LNCaP clone FGC (cell line): ENCODE measurements around the gene CRNKL1.

Experiments used
- DNase-seq: peaks from one replicate; pipeline ENCODE4 v3.0.0-alpha.2; 2011; ENCODE audit warnings: low read depth
- H3K4me3 ChIP-seq: 2 replicates; pipeline ENCODE4 v1.5.1; 2011; ENCODE audit warnings: mild to moderate bottlenecking, low read depth, low read length, control low read depth
- CTCF ChIP-seq: IDR thresholded peaks from 2 replicates; pipeline ENCODE4 v1.5.1; 2012; ENCODE audit warnings: mild to moderate bottlenecking; ENCODE audit not compliant: control insufficient read depth, insufficient read depth; ENCODE audit errors: extremely low read depth

The CRNKL1 gene

DNA sequence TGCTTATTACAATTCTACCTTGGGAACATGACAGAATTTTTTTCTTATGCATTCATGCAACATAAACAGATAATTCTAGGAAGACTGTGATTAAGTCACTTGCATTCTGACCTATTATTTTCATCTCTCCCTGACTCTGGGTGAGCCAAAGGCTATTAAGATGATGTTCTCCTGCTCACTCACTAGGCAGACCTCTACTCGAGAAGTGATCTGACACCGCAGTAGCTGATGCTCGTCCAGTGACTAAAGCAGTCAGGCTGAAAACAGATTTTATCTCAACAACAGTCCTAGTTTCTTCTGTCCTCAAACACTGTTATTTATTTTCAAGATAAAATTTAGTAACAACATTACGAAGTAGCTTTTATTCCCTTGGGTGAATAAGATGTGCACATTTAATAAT, 17.8 kb downstream of the CRNKL1 start:
- no peak overlapping the region for H3K4me3 ChIP-seq
- TF ChIP-seq CTCF: no peak
- no peak for DNase-seq

GRCh38 chr20:20031790-20032189, 20.5 kb downstream of the CRNKL1 start:
- no peak for TF ChIP-seq CTCF
- no peak for DNase-seq
- H3K4me3 ChIP-seq: no peak overlapping the region

- no peak overlapping the region for H3K4me3 ChIP-seq
- DNase-seq: no peak
- no peak for TF ChIP-seq CTCF
These were observed 25.0 kb downstream of the CRNKL1 start for GRCh38 chr20:20027284-20027683.

GRCh38 chr20:20024942-20025341, 27.3 kb downstream of the CRNKL1 start:
- no peak for TF ChIP-seq CTCF
- no peak overlapping the region for H3K4me3 ChIP-seq
- DNase-seq: no peak

DNA sequence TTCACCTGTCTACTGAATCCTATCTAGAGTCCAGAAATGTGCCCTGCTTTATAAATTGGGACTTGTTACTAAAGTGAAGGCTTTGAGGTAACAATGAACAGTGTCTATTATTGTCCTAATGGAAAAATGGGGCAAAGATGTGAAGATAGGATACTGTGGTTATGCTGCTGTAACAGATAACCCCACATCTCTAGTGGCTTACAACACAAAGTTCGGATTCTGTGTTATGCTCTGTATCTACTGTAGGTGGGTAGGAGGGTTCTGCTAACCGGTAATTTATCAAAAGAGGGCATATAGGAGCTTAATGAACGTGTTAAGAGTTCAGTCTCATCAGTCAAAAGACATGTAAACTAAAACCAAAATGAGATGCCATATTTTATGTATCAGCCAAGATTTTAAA, 28.9 kb downstream of the CRNKL1 start:
- no peak overlapping the region for H3K4me3 ChIP-seq
- DNase-seq: no peak
- no peak for TF ChIP-seq CTCF

DNA sequence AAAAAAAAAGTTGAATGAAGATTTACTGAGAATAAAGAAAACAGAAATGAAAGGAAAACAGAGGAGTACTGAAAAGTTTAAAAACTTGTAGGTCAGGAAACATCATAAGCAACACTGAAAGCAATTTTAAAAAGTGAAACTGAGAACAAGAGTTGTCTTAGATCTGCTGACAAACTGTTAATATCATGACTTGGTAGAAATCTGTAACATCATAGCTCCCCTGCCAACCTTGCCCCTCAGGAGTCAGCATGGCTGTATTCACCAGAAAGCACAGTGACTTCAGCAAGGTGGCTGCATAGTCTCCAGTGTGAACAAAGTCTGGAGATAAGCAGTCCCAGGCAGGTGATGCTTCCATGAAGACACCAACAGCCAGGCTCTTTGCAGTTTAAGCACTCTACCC, 29.8 kb downstream of the CRNKL1 start:
- TF ChIP-seq CTCF: no peak
- no peak for DNase-seq
- no peak overlapping the region for H3K4me3 ChIP-seq

DNA sequence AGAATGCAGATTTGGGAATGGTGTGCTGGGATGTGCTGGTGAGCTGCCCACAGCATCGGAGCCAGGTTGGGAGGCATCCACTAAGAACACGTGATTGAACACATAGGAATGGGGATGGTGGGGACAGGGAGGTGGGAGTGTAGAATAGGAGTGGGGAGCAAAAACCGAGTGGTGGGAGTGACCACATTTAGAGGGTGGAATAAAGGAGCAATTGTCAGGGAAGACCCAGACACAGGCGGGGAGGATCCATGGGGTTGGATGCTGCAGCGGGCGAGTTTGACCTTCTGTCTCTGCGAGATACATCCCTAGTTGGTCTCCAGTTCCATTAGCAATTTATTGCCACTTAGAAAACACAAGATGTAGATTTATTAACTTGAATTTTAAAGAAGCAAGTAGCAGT, 30.4 kb downstream of the CRNKL1 start:
- no peak for TF ChIP-seq CTCF
- no peak overlapping the region for H3K4me3 ChIP-seq
- DNase-seq: no peak
